SK-N-SH (cell line): ENCODE results near the gene TRNP1.

Source experiments
- CTCF ChIP-seq: fragments of 200-600 bp; sonication (generic); IDR thresholded peaks from 2 replicates; pipeline ENCODE4 v1.6.1; 2017; ENCODE audit warnings: antibody characterized with exemption, mild to moderate bottlenecking, moderate library complexity
- EZH2phosphoT487 ChIP-seq: fragments of 200-600 bp; sonication (generic); IDR thresholded peaks from 2 replicates; pipeline ENCODE4 v1.6.1; 2017; ENCODE audit warnings: low read depth, mixed run types, mild to moderate bottlenecking, antibody characterized with exemption, moderate library complexity, borderline replicate concordance
- FOXM1 ChIP-seq: IDR thresholded peaks from 2 replicates; pipeline ENCODE4 v1.4.0; 2012; ENCODE audit warnings: low read depth, mild to moderate bottlenecking
- MAX ChIP-seq: IDR thresholded peaks from 2 replicates; pipeline ENCODE4 v1.4.0; 2012; ENCODE audit warnings: low read depth
- RFX5 ChIP-seq: IDR thresholded peaks from 2 replicates; pipeline ENCODE4 v1.6.1; 2012; ENCODE audit warnings: mild to moderate bottlenecking, improper control_type of control experiment, low read length
- SIN3A ChIP-seq: IDR thresholded peaks from 2 replicates; pipeline ENCODE4 v1.6.1; 2012; ENCODE audit warnings: low read depth, mild to moderate bottlenecking, low read length, moderate library complexity, borderline replicate concordance
- SMC3 ChIP-seq: IDR thresholded peaks from 2 replicates; pipeline ENCODE4 v1.6.1; 2012; ENCODE audit warnings: low read depth, low read length, improper control_type of control experiment

GRCh38 chr1:26950602-26951001 lies 42.9 kb upstream of the TRNP1 start:
- TF ChIP-seq SIN3A (no peak), CTCF (no peak), MAX (no peak), EZH2phosphoT487 (no peak), FOXM1 (no peak), SMC3 (no peak), RFX5 (no peak)
